Stimulated activated CD8-positive, alpha-beta memory T cell treated with anti-CD3 and anti-CD28 coated beads, Interleukin-12 subunit alpha, Interleukin-12 subunit beta, amount 100 ng/mL, for 1 hour (primary cell): ENCODE measurements around the gene EFNA1.
"Not testable (repeated sequence)": the region's sequence is repeated elsewhere in the genome, so short reads cannot be mapped to it uniquely, and the experiment has no call there.

Source experiments
- DNase-seq: peaks from one replicate; pipeline ENCODE4 v3.0.0-alpha.2; 2020; ENCODE audit warnings: low read depth

EFNA1 gene

GRCh38 chr1:155145491-155145890 is 17.8 kb downstream of the EFNA1 start:
- no peak for DNase-seq

GRCh38 chr1:155155996-155156643 is 28.4 kb downstream of the EFNA1 start:
- not testable (repeated sequence) for DNase-seq

- no peak for DNase-seq
These were observed 31.3 kb downstream of the EFNA1 start for GRCh38 chr1:155158991-155159390.

- DNase-seq = no peak
These were observed 32.5 kb downstream of the EFNA1 start for GRCh38 chr1:155160128-155160527.

GRCh38 chr1:155162631-155163030 is 35.0 kb downstream of the EFNA1 start:
- DNase-seq = not testable (repeated sequence)

GRCh38 chr1:155163785-155164184 is 36.1 kb downstream of the EFNA1 start:
- DNase-seq = not testable (repeated sequence)

- not testable (repeated sequence) for DNase-seq
These were observed 36.9 kb downstream of the EFNA1 start for GRCh38 chr1:155164625-155165024.

GRCh38 chr1:155166051-155166470 is 38.4 kb downstream of the EFNA1 start:
- DNase-seq = no peak

- DNase-seq = no peak
These were observed 38.9 kb downstream of the EFNA1 start for GRCh38 chr1:155166471-155167165.

GRCh38 chr1:155167166-155168104 is 39.8 kb downstream of the EFNA1 start:
- DNase-seq = peak; percentile 81

- DNase-seq = not testable (repeated sequence)
These were observed 40.4 kb downstream of the EFNA1 start for GRCh38 chr1:155168105-155168445.

GRCh38 chr1:155168456-155169210 is 41.0 kb downstream of the EFNA1 start:
- DNase-seq = no peak

- no peak for DNase-seq
These were observed 41.9 kb downstream of the EFNA1 start for GRCh38 chr1:155169541-155169940.

- no peak for DNase-seq
These were observed 42.6 kb downstream of the EFNA1 start for GRCh38 chr1:155170101-155170785.

- DNase-seq = no peak
These were observed 43.1 kb downstream of the EFNA1 start for GRCh38 chr1:155170806-155171205.

GRCh38 chr1:155171836-155172731 is 44.4 kb downstream of the EFNA1 start:
- no peak for DNase-seq

- peak; percentile 92 for DNase-seq
These were observed 45.2 kb downstream of the EFNA1 start, which contains the start of gene KRTCAP2 for GRCh38 chr1:155172732-155173477. KRTCAP2 (minus strand) TSS chr1:155173304; CDS start chr1:155173224, 80 bp downstream.

- no peak for DNase-seq
These were observed 46.0 kb downstream of the EFNA1 start, which contains the start of gene TRIM46 for GRCh38 chr1:155173478-155174323. TRIM46 (plus strand) TSS chr1:155173849; CDS start chr1:155173967, 118 bp downstream.
